Activated CD4-positive, alpha-beta T cell treated with anti-CD3 and anti-CD28 coated beads for 1 hour (primary cell): ENCODE results near the gene LINGO1.

ENCODE experiments used
- DNase-seq: peaks from one replicate; pipeline ENCODE4 v3.0.0-alpha.2; 2020

The LINGO1 gene

DNA sequence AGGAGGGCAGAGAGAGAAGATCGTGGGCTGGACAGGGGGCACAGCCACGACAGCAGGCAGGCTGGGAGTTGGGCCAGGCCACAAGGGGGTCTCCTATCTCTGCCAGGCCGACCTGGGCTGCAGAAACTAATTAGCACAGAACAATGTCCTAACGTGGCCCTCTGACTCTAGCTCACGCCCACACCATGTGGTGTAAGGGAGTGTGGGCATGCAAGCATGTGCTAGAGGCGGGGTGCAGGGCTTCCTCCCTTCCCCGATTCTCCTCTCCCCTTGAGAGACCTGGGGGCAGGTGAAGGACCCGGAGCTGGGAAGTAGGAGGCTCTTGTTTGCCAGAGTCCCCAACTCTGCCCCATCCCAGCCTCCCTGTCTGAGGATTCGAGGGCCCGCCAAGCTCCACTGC, 65.5 kb downstream of the LINGO1 start:
- no peak for DNase-seq

DNA sequence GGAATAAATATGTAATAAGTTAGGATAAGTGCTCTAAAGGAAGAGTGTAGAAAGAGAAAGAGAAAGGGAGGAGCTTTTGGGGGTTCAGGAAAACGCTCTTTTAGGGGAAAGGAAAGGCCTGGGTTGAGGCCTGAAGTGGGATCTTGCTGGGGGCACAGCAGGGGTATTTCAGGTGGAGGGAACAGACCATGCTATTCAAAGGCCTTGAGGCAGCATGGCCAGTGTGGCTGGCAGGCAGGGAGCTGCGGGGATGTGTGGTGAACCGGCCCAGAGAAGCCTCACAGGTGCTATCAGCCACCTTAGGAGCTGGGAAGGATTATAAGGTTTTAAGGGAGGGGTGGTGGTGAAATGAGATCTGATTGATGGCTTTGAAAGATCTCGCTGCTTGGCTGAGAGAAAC, 66.6 kb downstream of the LINGO1 start:
- DNase-seq, result no peak

DNA sequence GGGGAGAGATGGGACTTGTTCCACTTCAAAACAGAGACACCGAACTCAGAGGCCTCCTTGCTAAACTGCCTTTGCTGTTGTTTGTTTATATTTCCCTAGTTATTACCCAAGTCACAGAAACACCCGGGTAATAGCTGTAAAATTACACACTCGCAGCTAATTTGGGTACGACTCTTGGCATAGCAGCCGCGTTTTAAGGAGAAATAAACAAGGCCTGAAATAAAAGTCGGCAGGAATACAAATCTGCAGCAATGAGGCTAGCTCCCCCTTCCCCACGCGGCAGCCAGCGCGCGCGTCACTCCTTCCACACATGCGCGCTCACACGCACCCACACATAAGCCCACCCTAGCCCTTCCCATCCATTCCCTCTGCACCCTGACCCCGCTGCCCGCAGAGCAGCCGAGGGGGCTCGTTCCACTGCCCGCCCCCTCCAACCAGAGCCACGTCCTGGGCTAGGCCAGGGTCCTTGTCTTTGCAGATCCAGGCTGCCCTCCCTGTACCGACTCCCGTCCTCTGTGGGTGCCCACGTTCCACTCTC, 67.3 kb downstream of the LINGO1 start:
- DNase-seq, result no peak

DNA sequence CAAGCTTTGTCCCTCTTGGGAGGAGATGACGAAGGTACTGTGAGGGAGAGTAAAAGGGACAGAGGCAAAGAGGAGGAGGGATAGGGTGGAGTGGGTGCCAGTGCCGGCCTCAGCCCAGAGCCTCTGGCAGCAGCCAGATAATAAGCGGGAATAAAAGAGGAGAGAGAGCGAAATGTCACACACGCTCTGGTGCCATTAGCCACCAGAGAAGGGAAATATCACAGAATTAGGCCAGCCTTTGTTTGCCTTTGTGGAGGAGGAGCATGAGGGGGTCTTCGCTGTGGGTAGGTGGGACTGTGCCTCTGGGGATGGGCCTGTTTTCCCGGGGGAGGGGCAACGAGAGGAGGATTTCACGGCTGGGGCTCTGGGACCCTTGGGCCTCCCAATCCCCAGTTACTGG, 67.8 kb downstream of the LINGO1 start:
- DNase-seq, result no peak

DNA sequence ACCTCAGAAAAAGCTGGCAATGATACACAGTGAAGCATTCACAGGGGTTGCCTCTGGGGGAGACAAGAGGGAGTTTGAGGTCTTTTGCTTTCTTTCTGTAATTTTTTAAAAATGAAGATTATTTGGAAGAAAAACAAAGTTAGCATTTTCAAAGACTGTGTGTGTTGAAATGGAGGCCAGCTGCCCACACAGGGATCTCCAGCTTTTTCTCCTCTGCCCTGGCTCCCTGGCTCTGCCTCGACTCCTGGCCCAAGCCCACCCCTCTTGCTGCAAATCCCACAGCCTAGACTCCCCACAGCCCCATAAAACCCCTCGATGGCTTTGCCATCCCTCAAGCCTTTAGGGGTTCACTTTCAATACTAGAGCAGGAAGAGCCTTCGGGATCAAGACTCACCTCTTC, 68.4 kb downstream of the LINGO1 start:
- DNase-seq, result no peak

DNA sequence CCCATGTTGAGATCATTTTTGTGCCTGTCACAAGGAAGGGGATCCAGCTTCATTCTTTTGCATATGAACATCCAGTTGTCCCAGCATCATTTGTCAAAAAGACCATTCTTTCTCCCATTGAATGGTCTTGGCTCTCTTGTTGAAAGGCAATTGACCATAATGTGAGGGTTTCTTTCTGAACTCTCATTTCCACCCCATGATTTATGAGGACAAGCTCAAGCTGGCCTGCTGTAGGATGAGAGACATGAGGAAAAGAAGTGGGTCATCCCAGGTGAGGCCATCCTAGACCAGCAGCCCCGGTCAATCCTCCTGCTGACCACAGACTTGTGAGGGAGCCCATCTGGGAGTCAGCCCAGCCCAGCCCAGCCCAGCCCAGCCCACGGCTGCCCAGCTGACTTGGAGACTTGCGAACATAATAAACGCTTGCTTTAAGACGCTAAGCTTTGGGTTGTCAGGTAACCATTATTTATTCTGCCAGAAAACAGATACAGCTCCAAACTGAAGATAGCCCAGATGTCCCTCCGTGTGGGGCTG, 69.0 kb downstream of the LINGO1 start:
- no peak for DNase-seq
